Measurements from ENCODE around the gene PACRG. TPM values are rescaled to one million over a fixed set of nuclear protein-coding genes. Genes with fewer than 3 reads are reported as not detected.

Gene PACRG
- total and polyA plus RNA-seq, 2 of the 4 experiments (the other 2 are of a cell fraction) = not detected

- Histone ChIP-seq H3K4me2 (ENCODE audit: low read depth, low read length) (no peak overlapping the region), H2BK20ac (ENCODE audit: low read depth, low read length) (no peak overlapping the region), H3K9me3 (ENCODE audit: control insufficient read depth, insufficient read depth, low read length) (peaks cover 7% of the 10 kb centered on the region), H3K4me3 (ENCODE audit: insufficient read depth, low read depth, low read length) (no peak overlapping the region), H3K23ac (ENCODE audit: low read depth, low read length) (no peak overlapping the region), H2AK9ac (replicated peaks; ENCODE audit: low read depth, low read length, poor library complexity) (no peak overlapping the region), H4K8ac (ENCODE audit: low read depth in 2 of 2, low read length in 2 of 2) (no peak overlapping the region), H4K5ac (ENCODE audit: low read depth, low read length) (no peak overlapping the region), H2BK15ac (ENCODE audit: low read depth, low read length) (no peak overlapping the region), H3K27me3 (ENCODE audit: control insufficient read depth, insufficient read depth, low read length) (no peaks in the 10 kb centered on the region), H3K79me1 (ENCODE audit: low read depth in 1 of 2, low read length in 2 of 2) (no peaks in the 10 kb centered on the region), H2AFZ (replicated peaks; ENCODE audit: low read length, poor library complexity) (no peak overlapping the region), H2AK5ac (ENCODE audit: low read depth, low read length) (no peak overlapping the region), H3K27ac (ENCODE audit: insufficient read depth, low read length) (no peak overlapping the region), H3K14ac (replicated peaks; ENCODE audit: low read depth, low read length) (no peak overlapping the region), H3K4ac (ENCODE audit: low read depth, low read length) (no peak overlapping the region), H3K18ac (ENCODE audit: low read depth, low read length) (no peak overlapping the region), H2BK120ac (ENCODE audit: low read depth, low read length) (no peak overlapping the region), H3K56ac (ENCODE audit: extremely low read depth, insufficient read depth, low read length) (no peak overlapping the region), H3K4me1 (ENCODE audit: control insufficient read depth, insufficient read depth, low read length) (no peaks in the 10 kb centered on the region), H2BK5ac (ENCODE audit: low read depth, low read length, poor library complexity, severe bottlenecking) (no peak overlapping the region), H3K9ac (ENCODE audit: low read depth, low read length) (no peak overlapping the region), H3K36me3 (ENCODE audit: control insufficient read depth, insufficient read depth, low read length) (no peaks in the 10 kb centered on the region), H3K9me1 (ENCODE audit: insufficient read depth, low read length) (no peaks in the 10 kb centered on the region), H4K20me1 (ENCODE audit: insufficient read depth, low read length) (no peaks in the 10 kb centered on the region), H4K91ac (ENCODE audit: insufficient read depth, low read depth, low read length) (no peak overlapping the region)
- in situ Hi-C loops (cut with MboI; ENCODE audit: low sequenced_read_pairs) (no loop called here), dilution Hi-C loops (cut with HindIII; ENCODE audit: low sequenced_read_pairs, unreplicated experiment) (no loop called here), intact Hi-C loops (cut with micrococcal nuclease) (no loop called here)
- BruUV-seq (replicated peaks) = no TSS peak
- ATAC-seq (ENCODE audit: low read depth) = no peak
- ChIA-PET CTCF (no interaction called here), POLR2A (ENCODE audit: unreplicated experiment) (no interaction called here)
- TF ChIP-seq, protein P1, sequence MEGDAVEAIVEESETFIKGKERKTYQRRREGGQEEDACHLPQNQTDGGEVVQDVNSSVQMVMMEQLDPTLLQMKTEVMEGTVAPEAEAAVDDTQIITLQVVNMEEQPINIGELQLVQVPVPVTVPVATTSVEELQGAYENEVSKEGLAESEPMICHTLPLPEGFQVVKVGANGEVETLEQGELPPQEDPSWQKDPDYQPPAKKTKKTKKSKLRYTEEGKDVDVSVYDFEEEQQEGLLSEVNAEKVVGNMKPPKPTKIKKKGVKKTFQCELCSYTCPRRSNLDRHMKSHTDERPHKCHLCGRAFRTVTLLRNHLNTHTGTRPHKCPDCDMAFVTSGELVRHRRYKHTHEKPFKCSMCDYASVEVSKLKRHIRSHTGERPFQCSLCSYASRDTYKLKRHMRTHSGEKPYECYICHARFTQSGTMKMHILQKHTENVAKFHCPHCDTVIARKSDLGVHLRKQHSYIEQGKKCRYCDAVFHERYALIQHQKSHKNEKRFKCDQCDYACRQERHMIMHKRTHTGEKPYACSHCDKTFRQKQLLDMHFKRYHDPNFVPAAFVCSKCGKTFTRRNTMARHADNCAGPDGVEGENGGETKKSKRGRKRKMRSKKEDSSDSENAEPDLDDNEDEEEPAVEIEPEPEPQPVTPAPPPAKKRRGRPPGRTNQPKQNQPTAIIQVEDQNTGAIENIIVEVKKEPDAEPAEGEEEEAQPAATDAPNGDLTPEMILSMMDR (conservative IDR thresholded peaks at IDR 0.05; ENCODE audit: low read depth, low read length) = no peak
- no peak for TF ChIP-seq RFX5 (IDR thresholded peaks at IDR 0.05; ENCODE audit: low read depth, low read length)
- no peak for TF ChIP-seq BHLHE40 (IDR thresholded peaks at IDR 0.05; ENCODE audit: low read depth, low read length)
- no peak for TF ChIP-seq MAFK (IDR thresholded peaks at IDR 0.05; ENCODE audit: low read depth, low read length)
- no peak for TF ChIP-seq FOS (IDR thresholded peaks at IDR 0.05; ENCODE audit: low read depth, low read length)
- TF ChIP-seq CHD1 (IDR thresholded peaks at IDR 0.05; ENCODE audit: low read depth, low read length) = no peak
- no peak for DNase-seq
These were observed 44.7 kb downstream of the PACRG start for GRCh38 chr6:162772466-162772865.
